IMR-90 (cell line): Measurements from ENCODE around the gene EIF4ENIF1. TPM values are rescaled to one million over a fixed set of nuclear protein-coding genes. Genes with fewer than 3 reads are reported as not detected.
A peak's percentile ranks its signal among the peaks of the same experiment; 100 is the strongest.

Experiments
- ATAC-seq: fragments of 200-7000 bp; cut with Tn5 transposase; 2 replicates; pipeline ENCODE4 v1.9.1; 2020; ENCODE audit warnings: low read depth, mild to moderate bottlenecking, moderate library complexity
- BruUV-seq: library from RNA; stranded (reverse); fragments of 400-500 nt; replicated peaks from 2 replicates; lab custom pipeline; 2021; lab: Mats Ljungman, UMichigan
- CTCF ChIA-PET: fragments of 300-600 bp; formaldehyde crosslinking; extraction: SDS; loops from one replicate; lab custom pipeline; 2021; ENCODE audit warnings: antibody characterized with exemption; lab: Yijun Ruan, JAX
- POLR2A ChIA-PET: fragments of 300-600 bp; sonication (Branson Sonifier 250); formaldehyde crosslinking; loops from one replicate; lab custom pipeline; 2022; ENCODE audit warnings: antibody characterized with exemption; ENCODE audit not compliant: unreplicated experiment; lab: Charles Lee
- DNase-seq: peaks from one replicate; pipeline ENCODE4 v3.0.0; 2013
- H2AFZ ChIP-seq: replicated peaks from 2 replicates; pipeline ENCODE3; 2013; ENCODE audit warnings: low read length, mild to moderate bottlenecking; ENCODE audit not compliant: poor library complexity
- H2AK5ac ChIP-seq: 2 replicates; pipeline ENCODE4 v1.6.1; 2013; ENCODE audit warnings: low read depth, low read length, inconsistent platforms
- H2AK9ac ChIP-seq: replicated peaks from 2 replicates; pipeline ENCODE3; 2013; ENCODE audit warnings: mild to moderate bottlenecking, low read depth, low read length, moderate library complexity; ENCODE audit not compliant: poor library complexity
- H2BK120ac ChIP-seq: 2 replicates; pipeline ENCODE4 v1.6.1; 2013; ENCODE audit warnings: low read depth, low read length, inconsistent platforms
- H2BK15ac ChIP-seq: 3 replicates; pipeline ENCODE4 v1.6.1; 2013; ENCODE audit warnings: low read depth, low read length, inconsistent platforms
- H2BK20ac ChIP-seq: 2 replicates; pipeline ENCODE4 v1.6.1; 2013; ENCODE audit warnings: low read depth, mild to moderate bottlenecking, inconsistent platforms, low read length, moderate library complexity
- H2BK5ac ChIP-seq: 2 replicates; pipeline ENCODE4 v1.6.1; 2013; ENCODE audit warnings: mild to moderate bottlenecking, low read depth, low read length, inconsistent platforms; ENCODE audit not compliant: poor library complexity, severe bottlenecking
- H3K14ac ChIP-seq: replicated peaks from 2 replicates; pipeline ENCODE4 v1.6.1; 2013; ENCODE audit warnings: low read depth, low read length, inconsistent platforms
- H3K18ac ChIP-seq: 2 replicates; pipeline ENCODE4 v1.6.1; 2013; ENCODE audit warnings: low read depth, low read length, control low read depth
- H3K23ac ChIP-seq: 2 replicates; pipeline ENCODE4 v1.6.1; 2013; ENCODE audit warnings: low read depth, low read length, inconsistent platforms
- H3K27ac ChIP-seq: 2 replicates; pipeline ENCODE4 v1.5.1; 2013; ENCODE audit warnings: mild to moderate bottlenecking, control low read depth, low read length; ENCODE audit not compliant: insufficient read depth
- H3K27me3 ChIP-seq: 2 replicates; pipeline ENCODE4 v1.6.1; 2013; ENCODE audit warnings: low read length; ENCODE audit not compliant: control insufficient read depth, insufficient read depth
- H3K36me3 ChIP-seq: 2 replicates; pipeline ENCODE4 v1.6.1; 2013; ENCODE audit warnings: low read length, mixed read lengths; ENCODE audit not compliant: control insufficient read depth, insufficient read depth
- H3K4ac ChIP-seq: 2 replicates; pipeline ENCODE4 v1.6.1; 2013; ENCODE audit warnings: low read depth, low read length, inconsistent platforms
- H3K4me1 ChIP-seq: 2 replicates; pipeline ENCODE4 v1.6.1; 2013; ENCODE audit warnings: low read length, mixed read lengths; ENCODE audit not compliant: control insufficient read depth, insufficient read depth
- H3K4me2 ChIP-seq: 2 replicates; pipeline ENCODE4 v1.6.1; 2013; ENCODE audit warnings: low read depth, mild to moderate bottlenecking, control low read depth, low read length, moderate library complexity
- H3K4me3 ChIP-seq: 2 replicates; pipeline ENCODE4 v1.5.1; 2013; ENCODE audit warnings: low read depth, mild to moderate bottlenecking, control low read depth, low read length, moderate library complexity; ENCODE audit not compliant: insufficient read depth
- H3K56ac ChIP-seq: 2 replicates; pipeline ENCODE4 v1.6.1; 2013; ENCODE audit warnings: low read length, inconsistent platforms; ENCODE audit not compliant: insufficient read depth; ENCODE audit errors: extremely low read depth
- H3K79me1 ChIP-seq, 2 experiments: 2 replicates each; pipeline ENCODE4 v1.6.1; 2013; ENCODE audit warnings: low read length in 2 of 2, inconsistent platforms in 1 of 2, low read depth in 1 of 2
- H3K9ac ChIP-seq: 2 replicates; pipeline ENCODE4 v1.6.1; 2013; ENCODE audit warnings: low read depth, low read length, control low read depth
- H3K9me1 ChIP-seq: 2 replicates; pipeline ENCODE4 v1.6.1; 2013; ENCODE audit warnings: low read length, inconsistent platforms; ENCODE audit not compliant: insufficient read depth
- H3K9me3 ChIP-seq: 2 replicates; pipeline ENCODE4 v1.6.1; 2013; ENCODE audit warnings: low read length; ENCODE audit not compliant: control insufficient read depth, insufficient read depth
- H4K20me1 ChIP-seq: 2 replicates; pipeline ENCODE4 v1.6.1; 2013; ENCODE audit warnings: low read length, inconsistent platforms; ENCODE audit not compliant: insufficient read depth
- H4K5ac ChIP-seq: 2 replicates; pipeline ENCODE4 v1.6.1; 2013; ENCODE audit warnings: mild to moderate bottlenecking, low read depth, low read length, control low read depth
- H4K8ac ChIP-seq, 2 experiments: 2 replicates each; pipeline ENCODE4 v1.6.1; 2013; ENCODE audit warnings: low read depth in 2 of 2, low read length in 2 of 2, control low read depth in 1 of 2, inconsistent platforms in 1 of 2
- H4K91ac ChIP-seq: 2 replicates; pipeline ENCODE4 v1.6.1; 2013; ENCODE audit warnings: low read depth, low read length, inconsistent platforms; ENCODE audit not compliant: insufficient read depth
- CEBPB ChIP-seq: IDR thresholded peaks from 2 replicates; pipeline ENCODE4 v1.6.1; 2012; ENCODE audit warnings: low read depth, low read length, improper control_type of control experiment
- MAFK ChIP-seq: IDR thresholded peaks from 2 replicates; pipeline ENCODE4 v1.6.1; 2012; ENCODE audit warnings: low read depth, low read length, improper control_type of control experiment
- WGBS, 2 experiments: methylation state at CpG; one replicate each; pipeline versions ENCODE4 v1.1.5 to v1.1.7; 2013; ENCODE audit warnings: missing lambda C conversion rate in 2 of 2; ENCODE audit not compliant: insufficient read length in 1 of 2; ENCODE audit errors: extremely low coverage in 2 of 2; 5-methylcytosine and 5-hydroxymethylcytosine counted together
- dilution Hi-C: fragments of 300-500 bp; cut with HindIII; formaldehyde crosslinking; loops from one replicate; pipeline ENCODE4 v1.14.3; 2018; ENCODE audit warnings: low sequenced_read_pairs; ENCODE audit not compliant: unreplicated experiment
- in situ Hi-C: fragments of 300-500 bp; cut with MboI; formaldehyde crosslinking; loops from 3 replicates; pipeline ENCODE4 v1.14.3; 2019; ENCODE audit warnings: low sequenced_read_pairs, inconsistent platforms, mixed read lengths
- intact Hi-C: fragments of 100-400 bp; cut with micrococcal nuclease; formaldehyde crosslinking; loops from 2 replicates; pipeline ENCODE4 v1.10.0; 2022
- polyA plus RNA-seq, 3 experiments: library from polyadenylated mRNA; depleted of rRNA; stranded (reverse); fragments of >200 nt; gene quantifications; 2 replicates each; pipeline ENCODE4 v1.2.3, GENCODE V29; 2012; ENCODE audit warnings: low replicate concordance in 1 of 3
- total RNA-seq: library from RNA; depleted of rRNA; stranded (reverse); fragments of >200 nt; gene quantifications from 2 replicates; pipeline ENCODE4 v1.2.3, GENCODE V29; 2012

Gene EIF4ENIF1
- total and polyA plus RNA-seq, 2 of the 4 experiments (the other 2 are of a cell fraction) = 14.7 to 16.0 TPM

DNA sequence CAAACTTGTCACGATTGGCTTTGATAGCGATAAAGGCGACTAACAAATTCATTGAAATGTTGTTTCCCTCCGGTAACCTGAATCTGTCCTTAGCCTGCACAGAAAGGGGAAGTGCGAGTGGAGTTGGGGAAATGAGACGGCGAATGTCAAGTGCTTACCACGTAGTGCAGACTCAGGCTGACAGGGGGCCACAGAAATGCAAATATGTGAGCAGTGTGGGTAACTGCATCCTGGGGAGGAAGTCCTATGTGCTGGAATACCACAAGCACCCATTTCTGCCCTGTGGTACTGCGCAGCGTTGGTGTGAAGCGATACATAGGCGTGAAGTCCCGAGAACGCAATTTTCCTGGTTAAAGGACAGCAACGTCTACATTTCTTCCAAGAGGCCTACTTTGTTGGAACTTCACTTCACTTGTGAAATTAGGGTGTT lies 869 bp upstream of the EIF4ENIF1 start:
- peak overlapping the region; percentile 67 for H3K56ac ChIP-seq
- H2BK120ac ChIP-seq = peak overlapping the region; percentile 74
- H3K4me1 ChIP-seq = peaks cover 2% of the 10 kb centered on the region; the same call in 1 of the 2 replicates
- H2AK5ac ChIP-seq = peak overlapping the region; percentile 3
- ATAC-seq = peak; percentile 35
- H2AK9ac ChIP-seq = peak overlapping the region; percentile 80
- no peaks in the 10 kb centered on the region for H3K9me3 ChIP-seq
- BruUV-seq = no TSS peak
- H3K27me3 ChIP-seq = no peaks in the 10 kb centered on the region
- ChIA-PET POLR2A (no interaction called here), CTCF (no interaction called here)
- H3K9ac ChIP-seq = peak overlapping the region; percentile 83
- H3K9me1 ChIP-seq = no peaks in the 10 kb centered on the region; the same call in 1 of the 2 replicates
- H2BK5ac ChIP-seq = peak overlapping the region; percentile 99
- in situ Hi-C loops (no loop called here), intact Hi-C loops (loop anchor here (1.0 kb wide), 1 partner anchor 143 kb away; no protein-coding TSS in a partner anchor), dilution Hi-C loops (no loop called here)
- no peaks in the 10 kb centered on the region for H4K20me1 ChIP-seq
- H3K4ac ChIP-seq = peak overlapping the region; percentile 90
- H2BK15ac ChIP-seq = no peak overlapping the region
- peaks cover 7% of the 10 kb centered on the region for H3K36me3 ChIP-seq
- peak overlapping the region; percentile 98 for H3K27ac ChIP-seq
- peak overlapping the region; percentile 1 for H4K91ac ChIP-seq
- H3K4me3 ChIP-seq = peak overlapping the region; percentile 72
- H4K5ac ChIP-seq = peak overlapping the region; percentile 53
- peak overlapping the region; percentile 7; the same call in 1 of the 2 replicates for H3K18ac ChIP-seq
- TF ChIP-seq CEBPB (no peak), MAFK (no peak; the same call in 1 of the 2 replicates)
- peaks cover 29 to 48% of the 10 kb centered on the region in 2 experiments for H3K79me1 ChIP-seq
- H2BK20ac ChIP-seq = no peak overlapping the region
- peak overlapping the region; percentile 71 for H3K14ac ChIP-seq
- 3% methylated on average over 6 of the region's 15 CpGs; no CpG with 5 or more reads in 1 of the 2 experiments for WGBS, 2 experiments
- peak overlapping the region; percentile 94 for H3K4me2 ChIP-seq
- H4K8ac ChIP-seq = peak overlapping the region; percentile 12 to 87; a peak in 3 of 4 replicates
- peak overlapping the region; percentile 82 for H3K23ac ChIP-seq
- H2AFZ ChIP-seq = peak overlapping the region; percentile 95
- peak; percentile 79 for DNase-seq
